GM18505 (cell line): ENCODE results near the gene CFAP46.

Experiments used
- ATAC-seq: cut with Tn5 transposase; IDR thresholded peaks from one replicate; pipeline ENCODE4 v1.9.1; 2021; ENCODE audit not compliant: unreplicated experiment
- POLR2A ChIP-seq: IDR thresholded peaks from 4 replicates; pipeline ENCODE4 v1.6.1; 2011; ENCODE audit warnings: borderline replicate concordance; ENCODE audit not compliant: insufficient read depth, insufficient read length; ENCODE audit errors: extremely low read depth

Gene CFAP46

DNA sequence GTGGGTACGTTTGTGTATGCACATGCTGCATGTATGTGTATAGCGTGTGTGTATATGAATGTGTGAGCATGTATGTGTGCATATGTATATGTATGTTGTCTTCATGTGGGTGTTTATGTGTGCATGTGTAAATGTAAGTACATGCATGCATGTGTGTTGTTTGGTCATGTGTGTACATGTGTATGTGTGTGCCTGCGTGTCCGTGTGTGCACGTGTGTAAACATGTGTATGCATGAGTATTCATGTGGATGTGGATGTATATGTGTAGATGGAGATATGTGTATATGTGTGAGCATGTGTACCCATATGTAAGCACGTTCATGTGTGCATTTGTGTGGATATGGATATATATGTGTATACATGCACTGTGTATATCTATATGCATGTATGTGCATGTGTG lies 5.5 kb upstream of the CFAP46 start:
- no peak for ATAC-seq
- TF ChIP-seq POLR2A, result no peak

DNA sequence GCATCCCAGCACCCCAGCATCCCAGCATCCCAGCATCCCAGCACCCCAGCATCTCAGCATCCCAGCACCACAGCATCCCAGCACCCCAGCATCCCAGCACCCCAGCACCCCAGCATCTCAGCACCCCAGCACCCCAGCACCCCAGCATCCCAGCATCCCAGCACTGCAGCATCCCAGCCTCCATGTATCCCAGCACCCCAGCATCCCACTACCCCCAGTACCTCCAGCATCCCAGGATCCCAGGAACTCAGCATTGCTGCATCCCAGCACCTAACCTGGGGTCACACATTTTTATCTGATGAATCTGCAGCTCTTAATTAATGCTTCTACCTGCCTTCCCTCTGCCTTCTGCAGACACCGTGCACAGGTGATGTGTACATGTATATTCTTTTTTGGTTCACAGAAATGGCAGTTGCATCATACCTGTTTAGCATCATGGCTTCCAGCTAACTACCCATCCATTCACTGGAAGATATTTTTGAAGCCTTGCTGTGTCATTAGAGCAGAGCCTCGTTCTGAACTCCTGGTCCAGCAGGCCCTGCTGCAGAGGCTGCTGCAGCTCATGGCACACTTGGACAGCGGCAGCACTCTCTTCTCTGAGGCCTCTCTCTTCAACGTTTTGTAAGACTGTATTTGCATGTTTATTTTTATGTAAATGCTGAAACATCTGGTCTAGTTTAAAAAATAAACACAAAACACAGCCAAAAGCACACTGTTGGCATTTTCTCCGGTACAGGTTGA lies 4.6 kb upstream of the CFAP46 start:
- ATAC-seq, result no peak
- TF ChIP-seq POLR2A, result no peak

DNA sequence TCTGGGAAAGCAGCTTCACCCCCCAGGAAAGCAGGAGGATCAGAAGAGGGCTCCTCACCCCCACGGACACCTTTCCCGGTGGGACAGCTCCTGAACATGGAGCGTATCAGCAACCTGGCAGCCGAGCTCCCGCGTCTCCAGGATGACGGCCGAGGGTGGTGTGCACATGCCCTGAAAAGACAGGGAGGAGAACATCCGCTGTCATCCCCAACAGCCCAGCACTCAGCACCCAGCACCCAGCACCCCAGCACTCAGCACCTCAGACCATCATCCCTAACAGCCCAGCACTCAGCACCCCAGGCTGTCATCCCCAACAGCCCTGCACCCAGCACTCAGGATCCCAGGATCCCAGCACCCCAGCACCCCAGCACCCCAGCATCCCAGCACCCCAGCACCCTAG lies 3.9 kb upstream of the CFAP46 start:
- TF ChIP-seq POLR2A, result no peak
- ATAC-seq, result no peak

DNA sequence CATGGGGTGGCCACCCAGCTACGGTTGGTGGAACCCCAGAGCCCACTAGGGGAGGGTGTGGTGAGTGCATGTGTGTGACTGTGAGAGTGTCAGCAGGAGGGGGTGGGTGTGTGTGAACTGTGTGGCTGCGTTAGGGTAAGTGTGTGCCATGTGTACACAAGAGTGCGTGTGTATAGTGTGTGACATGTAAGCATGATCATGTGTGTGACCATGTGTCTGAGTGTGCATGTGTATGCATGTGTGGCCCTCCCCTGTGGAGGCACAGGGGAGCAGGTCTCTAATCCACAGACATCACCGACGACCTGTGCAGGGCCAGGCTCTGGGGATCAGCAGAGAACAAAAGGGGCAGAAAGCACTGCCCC lies 3.5 kb upstream of the CFAP46 start:
- no peak for TF ChIP-seq POLR2A
- ATAC-seq, result no peak

DNA sequence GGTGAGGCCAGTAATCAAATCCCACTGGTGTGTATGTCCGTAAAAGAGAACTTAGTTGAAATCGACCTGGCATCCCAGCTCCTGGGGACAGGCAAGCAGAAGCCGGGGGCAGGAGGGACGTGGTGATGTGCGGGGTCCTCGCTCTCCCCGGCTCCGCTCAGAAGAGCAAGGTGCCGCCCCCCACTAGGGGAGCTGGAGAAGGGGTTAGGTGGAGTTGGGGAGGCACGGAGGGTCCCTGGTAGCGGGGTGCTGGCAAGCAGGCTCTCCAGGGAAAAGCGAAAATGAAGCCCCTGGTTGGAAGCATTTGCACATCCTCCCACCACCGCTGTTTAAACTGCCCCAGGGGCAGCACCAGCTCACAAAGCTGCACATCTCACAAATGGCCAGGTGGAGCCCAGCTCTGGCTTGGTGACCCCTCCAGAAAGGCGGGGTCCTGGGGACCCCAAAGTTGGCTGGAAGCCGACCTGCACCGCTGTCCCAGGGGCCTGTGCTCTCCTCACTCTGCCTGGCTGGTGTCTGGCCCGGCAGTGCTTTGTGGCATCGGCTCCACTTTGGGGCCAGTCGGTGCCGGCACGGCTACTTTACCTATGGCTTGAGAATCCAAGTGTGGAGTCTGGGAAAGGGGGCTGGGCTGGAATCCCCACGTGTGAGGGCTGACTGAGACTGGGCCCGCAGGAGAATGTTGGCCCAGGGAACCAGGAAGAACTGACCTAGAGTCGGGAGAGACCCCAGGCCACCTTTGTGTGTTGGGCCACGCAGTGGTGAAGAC lies 2.9 kb upstream of the CFAP46 start:
- ATAC-seq, result no peak
- no peak for TF ChIP-seq POLR2A

DNA sequence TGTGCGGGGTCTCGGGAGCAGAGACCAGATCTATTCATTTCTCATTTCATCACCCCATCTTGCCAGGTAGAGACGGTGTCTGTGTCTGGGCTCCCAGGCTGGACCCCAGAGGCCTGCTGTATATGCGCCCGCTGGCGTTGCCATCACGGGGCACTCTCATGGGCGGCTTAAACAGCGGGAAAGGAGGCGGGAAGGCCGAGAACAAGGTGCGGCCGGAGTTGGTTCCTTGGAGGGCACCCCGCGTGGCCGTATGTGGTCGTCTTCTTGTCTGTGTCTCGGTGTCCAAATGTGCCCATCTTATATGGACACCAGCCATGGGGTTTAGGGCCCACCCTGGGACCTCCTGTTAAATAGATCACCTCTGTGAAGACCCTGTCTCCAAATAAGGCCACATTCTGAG lies 2.1 kb upstream of the CFAP46 start:
- ATAC-seq, result no peak
- TF ChIP-seq POLR2A, result no peak

DNA sequence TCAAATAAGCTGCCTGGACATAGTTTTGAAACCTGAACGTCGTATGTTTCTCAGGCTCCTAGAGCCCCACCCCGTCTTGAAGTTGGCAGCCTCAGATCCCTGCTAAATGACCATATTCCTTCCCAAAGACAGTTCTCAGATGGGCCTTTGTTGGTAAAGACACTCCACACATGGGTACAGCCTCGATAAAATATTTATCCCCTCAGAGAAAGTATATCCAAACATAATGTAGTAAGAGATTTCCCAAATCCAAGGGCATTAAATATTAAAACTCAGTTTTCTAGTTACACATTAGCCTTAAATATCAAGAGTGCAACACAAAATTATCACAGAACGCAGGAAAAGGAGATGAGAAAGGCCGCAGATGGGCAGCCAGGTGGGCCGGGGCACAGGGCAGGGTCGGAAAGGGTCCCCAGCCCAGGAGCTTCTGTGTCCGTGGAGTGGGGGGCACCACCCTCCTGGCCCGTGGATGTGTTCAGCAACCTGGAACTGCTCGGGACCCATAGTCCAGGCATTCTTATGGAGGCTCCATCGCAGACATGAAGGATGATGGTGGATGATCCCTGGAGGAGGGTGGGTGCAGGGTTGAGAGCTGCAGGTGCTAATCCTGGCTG lies 1.5 kb upstream of the CFAP46 start:
- TF ChIP-seq POLR2A, result no peak
- ATAC-seq, result no peak

DNA sequence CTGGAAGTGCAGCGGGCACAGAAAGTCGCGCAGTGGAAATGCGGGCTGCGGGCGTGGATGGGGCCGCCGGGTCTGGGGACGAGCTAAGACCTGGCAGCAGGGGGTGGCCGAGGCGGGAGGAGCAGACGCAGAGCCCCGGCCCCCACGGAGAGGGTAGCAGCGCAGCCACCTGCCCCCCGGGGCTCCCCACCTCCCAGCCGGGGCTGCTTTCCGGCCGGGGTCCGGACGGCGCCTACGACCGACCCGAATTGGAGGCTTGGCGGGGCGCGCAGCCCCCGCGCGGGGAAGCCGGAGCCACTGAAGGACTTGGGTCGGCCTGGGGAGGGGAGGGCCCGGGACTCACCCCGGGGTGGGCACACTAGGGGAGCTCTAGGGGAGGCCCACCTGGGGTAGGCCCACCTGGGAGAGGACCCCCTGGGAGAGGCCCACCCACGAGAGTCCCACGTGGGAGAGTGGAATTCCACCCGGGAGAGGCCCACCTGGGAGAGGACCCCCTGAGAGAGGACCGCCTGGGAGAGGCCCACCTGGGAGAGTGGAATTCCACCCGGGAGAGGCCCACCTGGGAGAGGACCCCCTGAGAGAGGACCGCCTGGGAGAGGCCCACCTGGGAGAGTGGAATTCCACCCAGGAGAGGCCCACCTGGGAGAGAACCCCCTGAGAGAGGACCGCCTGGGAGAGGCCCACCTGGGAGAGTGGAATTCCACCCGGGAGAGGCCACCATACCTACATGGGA lies 854 bp upstream of the CFAP46 start:
- no peak for TF ChIP-seq POLR2A
- no peak for ATAC-seq

DNA sequence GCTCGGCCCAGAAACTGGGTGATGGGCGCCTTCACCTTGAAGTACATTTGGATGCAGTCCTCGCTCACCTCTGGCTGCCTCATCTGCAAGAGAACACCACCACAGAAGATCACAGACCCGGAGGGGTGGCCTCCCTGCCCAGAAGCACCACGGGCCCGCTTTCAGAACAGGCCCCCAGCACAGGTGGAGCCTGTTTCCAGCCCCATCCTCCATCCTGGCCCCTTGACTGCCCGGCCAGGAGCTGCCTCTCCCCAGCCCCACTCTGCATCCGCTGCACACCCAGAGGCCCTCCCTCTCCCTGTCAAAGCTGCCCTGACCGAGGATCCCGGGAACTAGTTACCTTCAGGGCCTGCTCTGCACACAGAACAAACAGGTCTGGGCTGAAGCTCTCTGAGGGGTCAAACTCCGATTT lies 724 bp downstream of the CFAP46 start:
- TF ChIP-seq POLR2A, result no peak
- no peak for ATAC-seq

DNA sequence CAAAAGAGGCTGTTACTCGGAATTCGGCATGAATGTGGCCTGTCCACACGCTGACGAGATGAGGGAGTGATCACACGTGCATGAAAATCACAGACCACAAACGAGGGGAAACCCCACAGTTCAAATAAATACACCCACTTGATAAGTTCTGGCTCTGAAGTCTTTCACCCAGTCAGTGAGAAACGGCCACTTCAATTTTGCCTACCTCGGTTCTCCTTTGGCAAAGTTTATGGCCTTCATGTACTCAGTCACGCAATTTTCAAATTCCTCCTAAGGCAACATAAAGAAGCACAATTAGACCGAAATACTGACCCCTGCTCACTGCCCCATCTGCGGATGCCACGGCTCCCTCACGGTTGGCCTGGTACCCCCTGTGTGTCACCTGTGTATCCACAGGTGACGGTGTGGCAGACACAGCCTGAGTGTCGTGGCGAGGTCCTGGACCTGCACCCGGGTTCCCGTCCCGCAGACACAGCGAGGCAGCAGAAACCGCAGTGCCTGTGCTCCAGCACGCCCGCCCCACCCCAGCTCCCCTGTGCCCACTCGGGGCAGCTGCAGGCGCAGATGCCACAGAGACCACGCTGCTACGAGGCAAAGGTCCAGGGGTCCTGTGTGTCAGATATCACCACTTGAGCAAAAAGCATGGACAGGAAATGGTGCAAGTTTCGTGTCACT lies 1.4 kb downstream of the CFAP46 start:
- no peak for ATAC-seq
- no peak for TF ChIP-seq POLR2A

DNA sequence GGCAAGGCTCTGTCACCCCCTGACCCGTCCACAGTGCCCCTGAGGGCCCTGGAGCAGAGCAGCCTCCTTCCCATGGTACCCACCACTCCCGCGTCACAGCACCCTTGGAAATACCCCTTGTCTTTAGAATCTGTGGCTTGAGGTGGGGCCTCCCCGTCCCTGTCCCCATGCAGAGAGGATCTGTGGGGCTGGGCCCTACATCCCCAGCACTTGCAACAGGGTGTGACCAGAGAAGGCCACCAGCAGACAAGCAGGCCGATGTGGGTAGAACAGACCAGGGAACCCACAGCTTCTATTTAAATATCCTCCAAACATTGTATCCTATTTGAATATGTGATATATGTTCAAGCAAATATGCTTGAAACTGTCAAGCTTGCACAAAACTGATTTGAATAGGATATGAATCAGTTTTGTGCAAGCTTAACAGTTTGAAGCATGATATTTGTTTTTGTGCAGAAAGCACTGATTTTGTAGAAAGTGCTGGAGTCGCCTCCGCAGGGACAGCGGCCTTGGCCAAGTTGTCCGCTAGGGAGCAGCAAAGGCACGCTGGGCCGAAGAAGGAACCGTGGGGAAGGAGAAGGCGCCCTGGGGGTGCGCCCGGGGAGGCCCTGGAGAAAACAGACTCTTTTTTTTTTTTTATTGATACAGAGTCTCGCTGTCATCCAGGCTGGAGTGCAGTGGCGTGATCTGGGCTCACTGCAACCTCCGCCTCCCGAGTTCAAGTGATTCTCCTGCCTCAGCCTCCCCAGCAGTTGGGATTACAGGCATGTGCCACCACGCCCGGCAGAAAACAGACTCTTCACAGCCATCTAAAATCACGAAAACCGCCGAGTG lies 2.2 kb downstream of the CFAP46 start:
- TF ChIP-seq POLR2A, result no peak
- no peak for ATAC-seq

DNA sequence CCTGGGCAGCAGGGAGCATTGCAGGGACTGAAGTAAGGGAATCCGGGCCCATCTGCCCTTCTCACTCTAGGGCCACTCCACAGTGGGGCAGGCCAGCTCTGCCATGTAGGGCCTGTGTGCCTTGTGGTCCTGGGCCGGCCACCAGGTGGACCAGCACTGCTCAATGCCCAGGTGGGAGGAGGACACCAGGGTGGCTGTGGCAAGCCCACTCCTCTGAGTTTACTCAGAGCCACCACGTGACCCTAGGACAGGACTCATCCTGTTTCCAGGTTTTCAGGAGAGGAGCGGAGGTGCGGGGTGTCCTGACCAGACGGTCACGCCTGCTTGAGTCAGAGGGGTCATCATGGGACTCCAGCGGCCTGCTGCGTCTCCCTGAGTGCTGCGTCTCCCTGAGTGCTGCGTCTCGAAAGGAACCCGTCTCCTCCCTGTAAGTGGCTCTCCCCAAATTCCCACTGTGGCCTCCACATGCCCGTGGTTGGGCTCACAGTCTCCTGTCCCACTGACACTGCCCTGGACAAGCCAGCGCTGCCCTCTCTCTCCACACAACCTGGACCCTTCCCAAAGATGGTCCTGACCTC lies 2.9 kb downstream of the CFAP46 start:
- no peak for TF ChIP-seq POLR2A
- no peak for ATAC-seq
